GM21515 (cell line): ENCODE measurements around the gene TEX13B.

Experiments
- ATAC-seq: cut with Tn5 transposase; IDR thresholded peaks from one replicate; pipeline ENCODE4 v1.9.1; 2021; ENCODE audit not compliant: unreplicated experiment

The TEX13B gene

GRCh38 chrX:107940095-107940494 lies 42.1 kb downstream of the TEX13B start:
- no peak for ATAC-seq

GRCh38 chrX:107936434-107936730 lies 45.8 kb downstream of the TEX13B start:
- ATAC-seq = no peak

- ATAC-seq = no peak
These were observed 46.3 kb downstream of the TEX13B start for GRCh38 chrX:107935664-107936433.

GRCh38 chrX:107935200-107935599 lies 47.0 kb downstream of the TEX13B start:
- no peak for ATAC-seq

GRCh38 chrX:107934262-107934661 lies 47.9 kb downstream of the TEX13B start:
- no peak for ATAC-seq
